Left renal cortex interstitium (tissue), 4 donors: ENCODE data around the gene RXRG. TPM values are rescaled to one million over a fixed set of nuclear protein-coding genes. Genes with fewer than 3 reads are reported as not detected.

ENCODE experiments used
- DNase-seq, 4 donors: peaks; one replicate each; pipeline ENCODE4 v3.0.0-alpha.2; 2013; ENCODE audit warnings: low read depth in 4 of 4, low spot score in 2 of 4, missing footprints in 1 of 4
- polyA plus RNA-seq, 4 donors: library from polyadenylated mRNA; unstranded; fragments of 120-200 nt; gene quantifications; one replicate each; pipeline ENCODE4 v1.2.1, GENCODE V29; 2013; ENCODE audit not compliant: insufficient read length in 4 of 4

RXRG gene
- polyA plus RNA-seq, 4 donors = 1.6 to 3.0 (median 2.2) TPM

GRCh38 chr1:165415068-165415467 lies 29.9 kb downstream of the RXRG start:
- DNase-seq = no peak

GRCh38 chr1:165414620-165415019 lies 30.3 kb downstream of the RXRG start:
- DNase-seq = no peak

DNA sequence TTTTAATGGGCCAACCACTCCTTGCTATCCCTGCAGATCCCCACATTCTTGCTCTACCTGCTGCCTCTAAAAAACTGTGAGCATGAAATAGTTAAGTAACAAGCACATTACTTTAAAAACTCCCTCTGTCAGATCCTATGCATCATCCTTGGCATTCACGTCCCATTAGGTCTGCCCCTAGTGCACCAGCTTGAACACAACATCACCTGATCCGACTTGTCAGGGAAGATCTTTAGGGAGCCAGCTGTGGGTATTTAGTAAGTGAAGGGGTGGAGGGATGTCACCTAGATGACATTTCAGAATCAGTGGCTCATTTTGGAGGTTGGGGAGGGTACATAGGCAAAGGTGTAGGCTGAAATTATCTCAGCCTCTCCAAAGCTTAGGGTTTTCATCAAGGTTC lies 33.5 kb downstream of the RXRG start:
- DNase-seq = no peak

GRCh38 chr1:165409657-165410358 lies 35.1 kb downstream of the RXRG start:
- no peak for DNase-seq

GRCh38 chr1:165408518-165408917 lies 36.4 kb downstream of the RXRG start:
- DNase-seq = no peak

DNA sequence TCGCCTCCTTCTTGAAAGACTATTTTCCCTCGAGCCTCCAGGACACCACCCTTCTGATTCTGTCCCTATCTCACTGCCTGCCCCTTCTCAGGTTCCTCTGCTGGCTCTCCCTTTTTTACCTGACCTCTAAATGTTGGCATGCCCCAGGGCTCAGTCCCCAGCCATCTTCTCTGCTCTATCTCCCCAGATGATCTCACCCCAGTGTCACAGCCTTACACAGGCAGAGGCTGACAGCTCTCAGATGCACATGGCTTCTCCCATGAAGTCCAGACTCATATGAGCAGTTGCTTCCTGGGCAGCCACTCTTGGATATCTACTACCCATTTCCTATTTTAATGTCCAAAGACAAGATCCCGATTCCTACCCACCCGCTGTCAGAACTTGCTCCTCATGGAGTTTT lies 37.5 kb downstream of the RXRG start:
- DNase-seq = no peak

GRCh38 chr1:165403835-165404482 lies 41.0 kb downstream of the RXRG start:
- DNase-seq = no peak

GRCh38 chr1:165402517-165403111 lies 42.3 kb downstream of the RXRG start:
- no peak for DNase-seq

DNA sequence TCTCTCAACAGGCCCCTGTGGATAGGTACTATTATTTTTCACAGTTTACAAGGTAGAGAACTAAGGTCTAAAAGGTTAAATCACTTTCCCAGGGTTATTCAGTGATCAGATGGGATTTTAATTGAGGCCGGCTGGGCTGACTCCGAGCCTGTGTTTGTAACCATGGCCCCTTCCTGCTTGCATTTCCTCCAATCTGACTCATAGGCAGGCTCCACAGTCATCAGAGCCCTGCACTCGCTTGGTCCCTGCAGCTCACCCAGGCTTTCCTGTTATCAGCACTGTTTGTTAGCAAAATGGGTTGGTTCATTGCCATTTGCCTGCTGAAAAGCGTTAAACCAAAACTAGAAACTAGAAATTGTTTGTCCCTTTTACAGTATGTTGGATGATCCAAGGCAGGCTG lies 47.0 kb downstream of the RXRG start:
- no peak for DNase-seq

DNA sequence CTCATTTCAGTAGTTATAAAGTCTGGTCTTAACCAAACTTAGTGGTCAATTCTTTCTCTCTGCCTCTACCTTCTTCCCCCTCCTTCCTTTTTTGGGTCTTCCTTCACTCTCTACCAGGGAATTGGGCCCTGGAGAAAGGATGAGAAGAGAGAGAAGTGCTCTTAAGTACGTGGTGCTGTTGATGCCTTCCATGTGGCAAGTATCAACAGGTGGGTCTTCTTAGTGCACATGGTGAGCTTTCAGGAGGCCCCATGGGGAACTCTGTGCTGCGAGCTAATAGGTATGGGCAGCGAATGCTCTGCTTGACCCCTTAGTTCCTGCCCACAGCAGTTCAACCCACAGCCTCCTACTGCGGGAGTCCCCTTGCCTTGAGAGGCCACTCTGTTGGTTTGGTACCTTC lies 49.0 kb downstream of the RXRG start:
- DNase-seq = no peak

GRCh38 chr1:165395478-165395877 lies 49.4 kb downstream of the RXRG start:
- no peak for DNase-seq

- peak in 2 of 4 donors; percentile 64 to 68 for DNase-seq
Measured at GRCh38 chr1:165392634-165393571, 52.0 kb downstream of the RXRG start.

- DNase-seq = no peak
Measured at GRCh38 chr1:165389609-165390008, 55.3 kb downstream of the RXRG start.

DNA sequence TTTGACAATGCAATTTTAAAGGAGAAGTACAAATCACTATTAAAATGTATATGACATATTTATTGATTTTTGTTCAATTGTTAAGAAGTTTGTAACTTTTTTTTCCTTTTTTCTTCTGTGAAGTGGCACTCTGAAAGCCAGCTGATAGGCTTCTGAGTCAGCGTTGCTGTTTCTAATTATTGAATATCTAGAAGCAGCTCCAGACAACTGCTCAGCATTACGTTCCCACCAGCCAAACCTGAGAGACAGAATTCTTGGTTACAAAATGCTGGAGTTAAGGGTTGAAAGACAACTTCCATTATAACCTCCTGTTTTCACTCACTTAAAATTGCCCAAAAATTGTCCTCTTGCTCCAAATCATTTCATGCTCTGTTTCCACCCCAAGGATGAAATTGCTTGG lies 57.0 kb downstream of the RXRG start:
- no peak for DNase-seq

GRCh38 chr1:165387505-165387904 lies 57.4 kb downstream of the RXRG start:
- DNase-seq = no peak

- no peak for DNase-seq
Measured at GRCh38 chr1:165383599-165384405, 61.1 kb downstream of the RXRG start.

DNA sequence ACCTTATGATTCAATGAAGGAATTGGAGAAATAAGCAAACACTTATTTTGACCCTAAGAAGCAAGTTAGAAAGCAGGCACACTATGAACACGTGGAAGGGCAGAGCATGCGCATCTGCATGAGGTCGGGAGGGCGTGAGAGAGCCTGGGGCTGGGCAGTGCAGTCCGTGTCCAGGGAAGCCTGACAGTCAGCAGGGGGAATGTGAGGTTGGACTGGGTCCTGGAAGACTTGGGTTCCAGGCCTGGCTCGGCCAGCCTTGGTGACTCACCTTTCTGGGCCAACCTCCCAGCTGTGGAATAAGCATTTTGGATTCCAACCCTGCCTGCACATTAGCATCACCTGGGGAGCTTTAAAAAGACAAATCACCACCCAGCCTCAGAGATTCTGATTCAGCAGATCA lies 61.9 kb downstream of the RXRG start:
- DNase-seq = no peak

DNA sequence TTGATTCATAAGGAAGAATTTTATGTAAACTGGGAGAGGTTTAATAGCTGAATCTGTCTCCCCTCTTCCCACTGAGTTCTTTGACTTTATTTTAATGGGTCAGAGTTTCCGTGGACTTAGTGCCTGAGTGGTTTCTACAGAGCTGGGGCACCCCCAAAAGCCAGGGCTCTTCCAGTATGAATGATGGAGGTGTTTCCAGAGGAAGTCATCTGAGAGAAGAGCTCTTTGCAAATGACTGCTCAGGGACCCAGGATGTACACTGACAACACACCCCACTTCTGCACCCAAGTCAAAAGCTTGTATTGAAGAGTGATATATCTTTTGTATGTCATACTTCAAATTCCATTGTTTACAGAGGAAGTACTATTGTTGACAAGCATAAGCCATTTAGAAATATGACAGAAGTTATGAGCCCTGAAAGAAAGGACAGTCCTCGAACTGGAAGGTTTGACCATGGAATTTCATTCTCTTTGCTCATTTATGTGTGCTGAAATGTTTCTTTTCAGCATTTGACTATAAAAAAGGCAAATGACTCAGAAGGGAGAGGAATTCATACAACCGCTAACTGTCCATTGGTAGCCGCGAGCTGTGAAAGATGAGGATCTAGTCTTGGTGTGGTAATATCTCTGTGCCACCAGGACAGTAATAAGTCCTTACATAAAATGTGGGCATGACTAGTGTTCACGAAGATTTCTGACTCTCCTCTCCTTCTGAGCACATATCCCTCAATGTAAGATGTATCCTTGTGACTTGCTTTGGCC lies 63.0 kb downstream of the RXRG start:
- DNase-seq = no peak

DNA sequence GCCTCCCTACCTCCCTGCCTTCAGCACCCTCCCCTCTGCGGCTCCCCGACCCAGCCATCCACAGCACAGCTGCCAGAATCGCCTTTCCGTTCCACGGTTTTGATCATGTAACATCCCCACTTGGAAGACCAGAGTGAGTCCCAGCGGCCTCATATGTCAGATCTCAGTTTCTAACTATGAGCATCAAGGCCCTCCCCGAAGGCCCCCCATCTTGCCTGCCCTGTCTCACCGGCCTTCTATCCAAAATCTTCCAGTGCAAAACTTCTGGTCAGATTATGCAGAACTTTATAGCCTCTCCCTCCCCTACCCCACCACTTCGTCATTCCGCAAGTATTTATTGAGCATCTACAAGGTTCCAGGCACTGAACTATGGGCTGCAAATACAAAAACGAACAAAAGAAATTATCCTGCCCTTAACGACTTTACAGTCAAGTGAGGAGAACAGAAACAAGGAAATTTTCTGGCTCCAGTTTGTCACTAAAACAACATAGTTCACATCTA lies 68.1 kb downstream of the RXRG start:
- DNase-seq = no peak
